Measurements from ENCODE around the gene NPAT. TPM values are rescaled to one million over a fixed set of nuclear protein-coding genes. Genes with fewer than 3 reads are reported as not detected.

The NPAT gene
- total and polyA plus RNA-seq, 10 of the 15 experiments (the other 5 are each of a cell fraction or from before 2014, with no cell fraction given): 7.5 to 32.8 (median 20.1) TPM

- no peak overlapping the region for H3K9ac ChIP-seq (ENCODE audit: control insufficient read depth, insufficient read depth, low read length)
- H3K36me3 ChIP-seq (ENCODE audit: control insufficient read depth in 2 of 2, insufficient read depth in 2 of 2, low read length in 1 of 2): no peaks in the 10 kb centered on the region; a peak in 1 of 4 replicates
- peaks cover 14% of the 10 kb centered on the region for H3K79me2 ChIP-seq (ENCODE audit: control insufficient read depth, insufficient read depth, low read length)
- TF ChIP-seq CBFB (IDR thresholded peaks at IDR 0.05; ENCODE audit: low read depth): no peak
- peak; percentile 34; the same call in 1 of the 2 replicates for TF ChIP-seq SMC3 (IDR thresholded peaks at IDR 0.05; ENCODE audit: borderline replicate concordance, low read length)
- TF ChIP-seq RAD21 (IDR thresholded peaks at IDR 0.05; ENCODE audit: insufficient read depth, low read depth, low read length): peak; percentile 71
- no peak for TF ChIP-seq CREM (IDR thresholded peaks at IDR 0.05; ENCODE audit: low read depth)
- peak; percentile 36 to 59 (median 47); a peak in 4 of 6 replicates for TF ChIP-seq CTCF (IDR thresholded peaks at IDR 0.05 in 2 of 3, conservative IDR thresholded peaks at IDR 0.05 in 1 of 3; ENCODE audit: control insufficient read depth in 2 of 3, extremely low read depth in 1 of 3, insufficient read depth in 1 of 3, low read depth in 3 of 3, low read length in 3 of 3)
- FAIRE-seq: no peak
- H3K4me2 ChIP-seq (ENCODE audit: control insufficient read depth, insufficient read depth): no peak overlapping the region
- H2AFZ ChIP-seq (ENCODE audit: control insufficient read depth, low read depth, low read length): no peak overlapping the region
- intact Hi-C loops (cut with micrococcal nuclease; ENCODE audit: unreplicated experiment) (no loop called here), in situ Hi-C loops (cut with MboI) (no loop called here)
- H4K20me1 ChIP-seq (ENCODE audit: control insufficient read depth, insufficient read depth): no peaks in the 10 kb centered on the region
- POLR2A ChIA-PET: interaction anchor here (0.9 to 1.1 kb wide), 3 partner anchors 10 to 533 kb away, joined by 3 to 4 read pairs (median 3); partner anchors contain the start of gene NPAT
- no peaks in the 10 kb centered on the region for H3K9me3 ChIP-seq (replicated peaks; ENCODE audit: control insufficient read depth, insufficient read depth, low read length)
- no TSS peak for BruUV-seq (replicated peaks)
- CTCF ChIA-PET: interaction anchor here (0.6 to 3.8 kb wide), 37 partner anchors 9 to 873 kb away, joined by 3 to 31 read pairs (median 3); partner anchors contain the start of genes ATM, CUL5 and NPAT
- no peak overlapping the region for H3K4me3 ChIP-seq
- H3K27ac ChIP-seq (ENCODE audit: control insufficient read depth, insufficient read depth): no peak overlapping the region
- SMC1A ChIA-PET (ENCODE audit: uncharacterized antibody, unreplicated experiment): interaction anchor here (0.7 to 2.7 kb wide), 16 partner anchors 18 to 549 kb away, joined by 3 to 20 read pairs (median 4); partner anchors contain the start of gene DDX10
- ATAC-seq: no peak
- no peaks in the 10 kb centered on the region for H3K27me3 ChIP-seq (replicated peaks in 1 of 2; ENCODE audit: control insufficient read depth in 2 of 2, insufficient read depth in 2 of 2, low read length in 1 of 2)
- H3K4me1 ChIP-seq (ENCODE audit: control insufficient read depth, insufficient read depth, low read length): 0 out of 2 replicates have a peak, but pooled peaks cover 2% of the 10 kb centered on the region
- no peak for DNase-seq (ENCODE audit: low read depth, low spot score)
- RAD21 ChIA-PET (ENCODE audit: unreplicated experiment): interaction anchor here (0.7 to 4.4 kb wide), 14 partner anchors 11 to 1735 kb away, joined by 3 to 27 read pairs (median 3); partner anchors contain the start of genes ATM, CUL5 and NPAT
Measured at GRCh38 chr11:108117746-108118371, 104.6 kb downstream of the NPAT start.
